Activated T-helper 1 cell treated with anti-CD3 and anti-CD28 coated beads, Interleukin-12 subunit alpha, Interleukin-12 subunit beta, Interleukin-2, Interleukin-4 antibody, amounts not matched to agents 30 ng/mL and 10 ng/mL and 1 ng/mL, durations not matched to agents 14 hours and 24 hours and 36 hours (primary cell): Measurements from ENCODE around the gene RASAL3. TPM values are rescaled to one million over a fixed set of nuclear protein-coding genes. Genes with fewer than 3 reads are reported as not detected.

Experiments used
- DNase-seq: peaks from one replicate; pipeline ENCODE4 v3.0.0; 2021; ENCODE audit warnings: low spot score
- H3K27ac Mint-ChIP-seq: one replicate; pipeline ENCODE4 v1.8.0; 2021; ENCODE audit warnings: mild to moderate bottlenecking, mixed read lengths
- H3K27me3 Mint-ChIP-seq: one replicate; pipeline ENCODE4 v1.8.0; 2022; ENCODE audit warnings: mild to moderate bottlenecking, moderate library complexity, mixed read lengths; ENCODE audit not compliant: insufficient read depth
- H3K36me3 Mint-ChIP-seq: one replicate; pipeline ENCODE4 v1.8.0; 2021; ENCODE audit warnings: low read depth, mixed read lengths
- H3K4me1 Mint-ChIP-seq: one replicate; pipeline ENCODE4 v1.8.0; 2021; ENCODE audit warnings: low read depth, mixed read lengths
- H3K4me3 Mint-ChIP-seq: one replicate; pipeline ENCODE4 v1.8.0; 2021; ENCODE audit warnings: mild to moderate bottlenecking, moderate library complexity, mixed read lengths
- H3K9me3 Mint-ChIP-seq: one replicate; pipeline ENCODE4 v1.8.0; 2021; ENCODE audit warnings: mixed read lengths
- intact Hi-C: fragments of 100-400 bp; cut with micrococcal nuclease; formaldehyde crosslinking; loops from one replicate; pipeline ENCODE4 v1.15.1; 2024
- total RNA-seq: library from RNA; stranded (reverse); gene quantifications from 2 replicates; pipeline ENCODE4 v1.2.3, GENCODE V29; 2022

The RASAL3 gene
- total RNA-seq = 130 and 132 TPM in 2 replicates

- Mint-ChIP-seq H3K4me3 (peak within 1 kb of the TSS; percentile 95), H3K9me3 (no peaks in the 10 kb centered on the region), H3K36me3 (peaks cover 45% of the 10 kb centered on the region), H3K27ac (peak within 1 kb of the TSS; percentile 78), H3K4me1 (peaks cover 73% of the 10 kb centered on the region), H3K27me3 (no peaks in the 10 kb centered on the region)
- DNase-seq = peak; percentile 65
- intact Hi-C loops = loop anchor here (5.0 to 10.0 kb wide), 6 partner anchors 162 to 1010 kb away; partner anchors contain the start of genes EPS15L1 and TPM4
Observed at GRCh38 chr19:15464394-15465385, at the start of gene RASAL3. RASAL3 (minus strand) TSS chr19:15464544; CDS start chr19:15464358, 186 bp downstream.

GRCh38 chr19:15511671-15512424 lies 47.5 kb upstream of the RASAL3 start:
- no peak for DNase-seq
- no peaks in the 10 kb centered on the region for H3K36me3 Mint-ChIP-seq
- no peak overlapping the region for H3K27ac Mint-ChIP-seq
- peaks cover 13% of the 10 kb centered on the region for H3K9me3 Mint-ChIP-seq
- peaks cover 24% of the 10 kb centered on the region for H3K4me1 Mint-ChIP-seq
- intact Hi-C loops = loop anchor here (5.0 kb wide), 1 partner anchor 45 kb away; no protein-coding TSS in a partner anchor
- no peak overlapping the region for H3K4me3 Mint-ChIP-seq
- H3K27me3 Mint-ChIP-seq = peaks cover 28% of the 10 kb centered on the region

DNA sequence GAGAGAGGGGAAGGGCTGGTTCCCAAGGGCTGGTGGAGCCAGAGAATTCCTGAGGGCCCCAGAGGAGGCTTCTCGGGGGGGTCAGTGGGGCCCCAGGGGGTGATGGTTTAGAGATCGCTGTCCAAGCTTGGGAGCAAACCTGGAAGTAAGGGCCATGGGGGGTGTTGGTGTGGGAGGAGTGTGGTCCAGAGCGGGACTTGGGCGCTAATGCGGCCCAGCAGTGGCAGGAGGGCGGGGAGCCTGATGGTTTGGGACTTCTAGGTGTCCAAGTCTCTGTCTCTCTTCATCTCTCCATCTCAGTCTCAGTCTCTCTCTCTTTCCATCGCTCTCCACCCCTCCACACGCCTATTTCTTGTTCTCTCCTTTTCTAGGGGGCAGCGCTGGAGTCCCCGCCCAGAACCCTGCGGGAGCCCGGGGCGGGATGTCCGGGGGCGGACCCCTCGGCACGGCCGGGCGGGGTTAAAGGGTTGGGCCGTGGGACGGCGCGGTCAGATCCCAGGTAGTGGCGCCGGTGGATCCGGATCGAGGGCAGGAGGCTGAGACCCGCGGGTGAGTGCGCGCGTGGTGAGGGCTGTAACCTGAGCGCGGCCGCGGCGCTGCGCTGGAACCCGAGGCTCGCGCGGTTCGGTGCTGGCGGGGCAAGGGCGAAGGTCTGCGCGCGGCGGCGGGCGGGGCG lies 43.8 kb upstream of the RASAL3 start, which contains the start of gene CYP4F22:
Gene CYP4F22 (plus strand): TSS at position 491 of the 676 bp plus-strand sequence. CDS start 16,812 bp downstream, outside the sequence.
- H3K27me3 Mint-ChIP-seq = peaks cover 44% of the 10 kb centered on the region
- intact Hi-C loops = no loop called here
- peak; percentile 2 for DNase-seq
- peak within 1 kb of the TSS; percentile 78 for H3K4me3 Mint-ChIP-seq
- H3K4me1 Mint-ChIP-seq = peaks cover 11% of the 10 kb centered on the region
- no peak within 1 kb of the TSS for H3K27ac Mint-ChIP-seq
- H3K36me3 Mint-ChIP-seq = no peaks in the 10 kb centered on the region
- H3K9me3 Mint-ChIP-seq = no peaks in the 10 kb centered on the region

DNA sequence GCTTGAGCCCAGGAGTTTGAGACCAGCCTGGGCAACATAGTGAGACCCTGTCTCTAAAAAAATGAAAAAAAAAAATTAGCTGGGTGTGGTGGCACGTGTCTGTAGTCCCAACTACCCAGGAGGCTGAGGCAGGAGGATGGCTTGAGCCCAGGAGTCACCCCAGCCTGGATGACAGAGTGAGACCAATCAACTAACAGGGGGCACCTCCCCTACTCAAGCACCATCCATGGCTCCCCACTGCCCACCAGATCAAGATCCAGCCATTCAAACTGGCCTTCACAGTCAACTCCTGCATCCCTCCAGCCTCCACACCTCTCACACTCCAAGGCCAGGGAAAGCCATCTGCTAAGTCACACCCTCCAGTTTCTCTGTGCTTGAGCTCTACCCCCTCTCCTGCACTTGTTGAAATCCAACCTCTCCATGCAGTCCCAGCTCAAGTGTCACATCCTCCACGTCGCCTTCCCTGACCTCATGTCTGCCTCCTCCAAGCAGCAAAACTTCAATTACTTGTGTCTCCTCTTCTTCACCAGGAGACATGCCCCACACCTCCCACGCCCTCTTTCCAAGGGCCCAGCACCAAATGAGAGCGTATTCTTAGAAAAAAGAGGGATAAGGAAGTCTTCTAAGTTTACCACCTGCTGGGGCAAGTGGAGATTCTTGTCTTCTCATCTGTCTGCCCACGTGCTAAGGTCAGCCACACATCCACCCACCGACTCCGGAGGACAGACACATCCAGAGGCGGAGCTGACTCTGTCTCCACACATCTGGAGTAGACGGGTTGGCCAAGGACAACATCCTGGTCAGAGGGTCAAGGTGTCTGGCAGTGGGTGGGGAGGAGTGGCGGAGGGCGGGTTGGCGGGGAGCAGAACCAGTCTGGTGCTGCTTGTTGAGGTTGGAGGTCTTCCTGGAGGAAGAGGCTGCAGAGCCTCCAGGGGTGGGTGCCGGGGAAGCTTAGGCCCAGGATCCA lies 43.0 kb upstream of the RASAL3 start:
- Mint-ChIP-seq H3K4me1 (peaks cover 11% of the 10 kb centered on the region), H3K4me3 (no peak overlapping the region), H3K9me3 (no peaks in the 10 kb centered on the region), H3K36me3 (no peaks in the 10 kb centered on the region), H3K27ac (no peak overlapping the region), H3K27me3 (peaks cover 44% of the 10 kb centered on the region)
- no peak for DNase-seq
- intact Hi-C loops = no loop called here

GRCh38 chr19:15506074-15506571 lies 41.8 kb upstream of the RASAL3 start:
- DNase-seq = no peak
- Mint-ChIP-seq H3K4me1 (peaks cover 11% of the 10 kb centered on the region), H3K36me3 (no peaks in the 10 kb centered on the region), H3K27ac (no peak overlapping the region), H3K4me3 (no peak overlapping the region), H3K9me3 (no peaks in the 10 kb centered on the region), H3K27me3 (peaks cover 49% of the 10 kb centered on the region)
- intact Hi-C loops = no loop called here

- no peaks in the 10 kb centered on the region for H3K9me3 Mint-ChIP-seq
- H3K4me3 Mint-ChIP-seq = no peak overlapping the region
- no peak overlapping the region for H3K27ac Mint-ChIP-seq
- H3K4me1 Mint-ChIP-seq = peaks cover 7% of the 10 kb centered on the region
- intact Hi-C loops = no loop called here
- peaks cover 41% of the 10 kb centered on the region for H3K27me3 Mint-ChIP-seq
- no peaks in the 10 kb centered on the region for H3K36me3 Mint-ChIP-seq
- no peak for DNase-seq
Observed at GRCh38 chr19:15502264-15502663, 37.9 kb upstream of the RASAL3 start.

DNA sequence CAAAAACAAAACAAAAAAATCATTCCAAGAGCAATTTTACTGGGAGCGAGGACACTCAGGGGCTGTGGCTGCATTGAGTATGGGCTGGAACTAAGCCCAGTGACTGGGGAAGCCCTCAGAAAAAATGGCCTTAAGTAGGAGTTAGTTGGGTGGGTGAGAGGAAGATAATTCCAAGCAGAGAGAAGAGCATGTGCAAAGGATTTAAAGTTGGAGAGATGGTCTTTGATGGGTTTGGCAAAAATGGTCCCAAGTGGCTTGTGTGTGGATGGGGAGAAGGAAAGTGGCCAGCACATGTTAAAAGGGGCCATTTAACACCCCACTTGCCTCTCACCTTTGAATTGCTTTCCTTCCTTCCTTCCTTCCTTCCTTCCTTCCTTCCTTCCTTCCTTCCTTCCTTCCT lies 37.3 kb upstream of the RASAL3 start:
- H3K4me3 Mint-ChIP-seq = no peak overlapping the region
- peaks cover 36% of the 10 kb centered on the region for H3K27me3 Mint-ChIP-seq
- H3K9me3 Mint-ChIP-seq = no peaks in the 10 kb centered on the region
- H3K27ac Mint-ChIP-seq = no peak overlapping the region
- H3K4me1 Mint-ChIP-seq = peaks cover 6% of the 10 kb centered on the region
- DNase-seq = no peak
- H3K36me3 Mint-ChIP-seq = no peaks in the 10 kb centered on the region
- intact Hi-C loops = no loop called here

GRCh38 chr19:15498910-15499309 lies 34.6 kb upstream of the RASAL3 start:
- no peak for DNase-seq
- no peaks in the 10 kb centered on the region for H3K9me3 Mint-ChIP-seq
- peaks cover 6% of the 10 kb centered on the region for H3K4me1 Mint-ChIP-seq
- intact Hi-C loops = no loop called here
- H3K36me3 Mint-ChIP-seq = no peaks in the 10 kb centered on the region
- H3K27me3 Mint-ChIP-seq = peaks cover 21% of the 10 kb centered on the region
- H3K4me3 Mint-ChIP-seq = no peak overlapping the region
- no peak overlapping the region for H3K27ac Mint-ChIP-seq

GRCh38 chr19:15498156-15498858 lies 34.0 kb upstream of the RASAL3 start:
- peaks cover 22% of the 10 kb centered on the region for H3K27me3 Mint-ChIP-seq
- DNase-seq = no peak
- peaks cover 6% of the 10 kb centered on the region for H3K4me1 Mint-ChIP-seq
- intact Hi-C loops = no loop called here
- H3K27ac Mint-ChIP-seq = no peak overlapping the region
- no peak overlapping the region for H3K4me3 Mint-ChIP-seq
- no peaks in the 10 kb centered on the region for H3K9me3 Mint-ChIP-seq
- no peaks in the 10 kb centered on the region for H3K36me3 Mint-ChIP-seq

DNA sequence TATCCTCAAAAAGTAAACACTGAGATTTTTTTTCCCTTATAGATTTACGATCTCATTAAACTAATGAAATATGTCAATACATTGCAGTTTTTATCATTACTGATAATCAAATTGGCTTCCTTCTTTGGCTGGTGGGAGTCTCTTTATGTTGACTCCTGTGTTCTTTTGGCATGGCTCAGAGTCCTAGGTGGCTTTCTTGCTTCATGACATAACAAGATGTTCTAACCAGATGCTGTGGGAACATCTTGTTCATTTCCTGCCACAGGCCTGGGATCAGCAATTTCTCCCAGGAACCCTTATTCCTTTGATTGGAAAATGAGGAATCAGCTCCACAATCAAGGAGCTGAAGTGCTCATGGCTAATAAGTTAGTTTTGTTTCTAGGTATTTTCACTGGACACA lies 30.8 kb upstream of the RASAL3 start:
- no peaks in the 10 kb centered on the region for H3K36me3 Mint-ChIP-seq
- peaks cover 6% of the 10 kb centered on the region for H3K4me1 Mint-ChIP-seq
- intact Hi-C loops = no loop called here
- no peak overlapping the region for H3K27ac Mint-ChIP-seq
- peaks cover 19% of the 10 kb centered on the region for H3K27me3 Mint-ChIP-seq
- no peak for DNase-seq
- H3K9me3 Mint-ChIP-seq = no peaks in the 10 kb centered on the region
- H3K4me3 Mint-ChIP-seq = no peak overlapping the region
